Suprapubic skin (tissue), 4 donors: ENCODE measurements around the gene ADGRG1.

ENCODE experiments used
- CTCF ChIP-seq, 2 donors: fragments of 200-600 bp in 1 of 2; fragments of 450-650 bp in 1 of 2; sonication (generic) in 1 of 2; IDR thresholded peaks; one replicate each; pipeline ENCODE4 v1.5.1; 2016 to 2019; ENCODE audit warnings: antibody characterized with exemption in 2 of 2, mild to moderate bottlenecking in 1 of 2, moderate library complexity in 1 of 2
- EP300 ChIP-seq: sonication (generic); formaldehyde crosslinking; IDR thresholded peaks from one replicate; pipeline ENCODE4 v1.6.1; 2017; ENCODE audit warnings: antibody characterized with exemption
- POLR2A ChIP-seq, 2 donors: fragments of 450-650 bp; IDR thresholded peaks; one replicate each; pipeline ENCODE4 v1.6.1; 2017; ENCODE audit warnings: antibody characterized with exemption in 2 of 2, mild to moderate bottlenecking in 2 of 2, moderate library complexity in 2 of 2
- POLR2AphosphoS5 ChIP-seq, 3 donors: sonication (generic); formaldehyde crosslinking; IDR thresholded peaks; one replicate each; pipeline ENCODE4 v1.6.1; 2017; ENCODE audit warnings: antibody characterized with exemption in 3 of 3

GRCh38 chr16:57638381-57638780 lies 10.0 kb downstream of the ADGRG1 start:
- TF ChIP-seq CTCF (IDR thresholded peaks at IDR 0.05) (no peak), POLR2AphosphoS5 (IDR thresholded peaks at IDR 0.05) (no peak), EP300 (no peak), POLR2A (IDR thresholded peaks at IDR 0.05) (no peak)
